ENCODE data around the gene ABCG1.

Gene ABCG1

DNA sequence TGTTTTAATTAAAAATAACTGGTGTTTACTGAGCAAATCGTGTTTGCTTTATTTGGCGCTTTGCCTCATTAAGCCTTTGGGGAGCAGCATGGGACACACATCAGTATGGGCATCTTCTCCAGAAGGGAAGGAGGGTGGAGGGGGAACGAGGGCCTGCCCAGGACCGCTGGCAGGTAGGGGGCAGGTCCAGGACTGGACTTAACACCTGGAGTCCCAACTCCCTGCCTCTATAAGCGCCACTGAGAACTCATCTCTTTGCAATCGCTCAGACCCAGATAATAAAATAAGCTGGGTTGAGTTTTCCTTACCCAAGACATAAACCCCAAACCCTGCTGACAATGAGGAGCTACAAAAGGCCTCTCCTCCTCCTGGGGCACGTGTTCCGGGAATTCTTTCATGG, 15.1 kb downstream of the ABCG1 start:
- DNase-seq: no peak

GRCh38 chr21:42234464-42235241, 15.7 kb downstream of the ABCG1 start:
- peak; percentile 69 for DNase-seq

GRCh38 chr21:42235593-42235992, 16.7 kb downstream of the ABCG1 start:
- no peak for DNase-seq

GRCh38 chr21:42236014-42236413, 17.1 kb downstream of the ABCG1 start:
- no peak for DNase-seq

- DNase-seq: no peak
Measured at GRCh38 chr21:42236693-42237092, 17.8 kb downstream of the ABCG1 start.

DNA sequence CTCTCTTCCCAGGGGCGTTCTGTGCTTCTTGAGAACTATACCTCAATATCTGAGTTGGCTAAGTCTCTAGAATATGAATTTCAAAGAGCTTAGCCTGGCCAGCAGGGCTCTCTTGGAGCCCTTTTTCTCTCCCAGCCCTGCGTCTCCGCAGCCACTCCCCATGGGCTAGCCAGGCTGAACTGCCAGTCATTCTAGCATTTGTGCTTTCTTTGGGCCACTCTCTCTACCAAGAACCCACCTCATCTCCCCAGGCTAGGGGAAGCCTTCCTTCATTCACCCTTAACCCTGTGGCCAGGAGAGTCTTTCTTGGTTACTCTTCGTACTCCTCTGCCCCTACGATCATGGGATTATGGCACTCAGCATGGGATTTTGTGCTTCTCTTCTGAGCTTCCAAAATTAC, 18.2 kb downstream of the ABCG1 start:
- no peak for DNase-seq

DNA sequence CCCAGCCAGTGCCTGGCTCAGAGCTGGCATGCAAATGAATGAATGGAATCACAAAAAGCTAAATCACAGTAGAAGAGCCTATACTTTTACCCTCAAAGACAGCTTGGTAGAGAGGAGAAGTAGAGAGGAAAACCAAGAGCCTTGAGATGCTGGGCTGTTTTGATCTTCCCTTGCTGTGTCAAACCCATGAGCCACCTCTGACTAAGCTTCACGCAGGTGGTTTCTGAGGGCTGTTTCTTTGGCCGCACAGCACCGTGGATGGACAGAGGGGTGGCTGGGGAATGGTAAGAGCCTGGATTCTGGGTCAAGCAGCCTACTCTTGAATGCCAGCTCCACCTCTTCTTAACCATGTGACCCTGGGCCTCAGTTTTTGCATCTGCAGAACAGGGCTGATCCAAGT, 18.6 kb downstream of the ABCG1 start:
- no peak for DNase-seq

- no peak for DNase-seq
Measured at GRCh38 chr21:42238185-42238934, 19.4 kb downstream of the ABCG1 start.

- no peak for DNase-seq
Measured at GRCh38 chr21:42239556-42239955, 20.6 kb downstream of the ABCG1 start.

GRCh38 chr21:42239973-42240372, 21.0 kb downstream of the ABCG1 start:
- no peak for DNase-seq

DNA sequence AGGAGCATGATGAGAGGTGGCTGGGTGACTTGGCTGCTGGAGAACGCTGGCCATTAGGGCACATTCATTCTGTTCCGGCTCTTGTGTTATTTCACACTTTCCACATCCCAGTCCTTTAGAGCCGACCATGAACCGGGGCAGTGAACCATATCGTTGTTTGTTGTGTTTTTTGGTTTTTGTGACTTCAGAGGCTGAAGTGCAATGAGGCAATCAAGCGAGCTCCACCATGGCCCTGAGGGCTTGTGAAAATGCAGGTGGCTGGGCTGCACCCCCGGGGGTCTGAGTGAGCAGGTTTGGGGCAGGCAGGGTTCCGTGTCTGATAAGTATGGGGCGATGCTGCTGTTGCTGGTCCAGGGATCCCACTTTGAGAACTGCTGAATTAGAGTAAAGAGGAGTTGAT, 23.7 kb downstream of the ABCG1 start:
- DNase-seq: no peak

GRCh38 chr21:42243026-42243425, 24.1 kb downstream of the ABCG1 start:
- DNase-seq: no peak

GRCh38 chr21:42245331-42246193, 26.6 kb downstream of the ABCG1 start:
- DNase-seq: no peak

DNA sequence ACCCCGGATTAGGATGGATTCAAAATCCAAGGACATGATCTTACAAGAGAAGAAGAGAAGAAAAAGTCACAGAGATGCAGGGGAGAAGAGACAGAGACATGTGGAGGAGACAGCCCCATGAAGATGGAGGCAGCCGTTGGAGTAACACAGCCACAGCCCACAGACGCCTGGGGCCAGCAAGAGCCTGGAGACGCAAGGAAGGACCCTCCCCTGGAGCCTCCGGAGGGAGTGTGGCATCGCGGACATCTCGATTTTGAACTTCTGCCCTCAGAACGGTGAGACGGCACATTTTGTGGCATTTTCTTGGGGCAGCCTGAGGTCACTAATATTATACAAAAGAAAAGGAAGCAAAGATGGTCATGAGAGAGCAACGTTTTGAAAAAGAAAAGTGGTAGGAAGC, 28.8 kb downstream of the ABCG1 start:
- DNase-seq: no peak

DNA sequence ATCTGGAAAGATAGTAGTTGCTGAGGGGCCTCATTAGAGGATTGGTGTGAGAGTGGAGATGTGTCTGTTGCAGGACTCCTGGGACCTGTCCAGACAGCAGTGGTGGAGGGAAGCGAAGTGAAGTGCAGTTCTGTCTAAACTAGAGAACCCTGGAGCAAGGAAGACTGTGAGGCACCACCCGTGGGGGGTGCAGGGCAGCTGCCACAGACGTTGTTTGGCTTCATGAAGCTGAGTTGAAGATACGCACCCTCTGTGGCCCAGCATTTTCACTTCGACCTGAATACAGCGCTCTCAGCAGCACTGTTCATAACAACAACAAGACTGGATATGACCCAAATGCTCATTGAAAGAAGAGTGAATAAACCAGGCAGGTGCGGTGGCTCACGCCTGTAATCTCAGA, 29.3 kb downstream of the ABCG1 start:
- DNase-seq: no peak

DNA sequence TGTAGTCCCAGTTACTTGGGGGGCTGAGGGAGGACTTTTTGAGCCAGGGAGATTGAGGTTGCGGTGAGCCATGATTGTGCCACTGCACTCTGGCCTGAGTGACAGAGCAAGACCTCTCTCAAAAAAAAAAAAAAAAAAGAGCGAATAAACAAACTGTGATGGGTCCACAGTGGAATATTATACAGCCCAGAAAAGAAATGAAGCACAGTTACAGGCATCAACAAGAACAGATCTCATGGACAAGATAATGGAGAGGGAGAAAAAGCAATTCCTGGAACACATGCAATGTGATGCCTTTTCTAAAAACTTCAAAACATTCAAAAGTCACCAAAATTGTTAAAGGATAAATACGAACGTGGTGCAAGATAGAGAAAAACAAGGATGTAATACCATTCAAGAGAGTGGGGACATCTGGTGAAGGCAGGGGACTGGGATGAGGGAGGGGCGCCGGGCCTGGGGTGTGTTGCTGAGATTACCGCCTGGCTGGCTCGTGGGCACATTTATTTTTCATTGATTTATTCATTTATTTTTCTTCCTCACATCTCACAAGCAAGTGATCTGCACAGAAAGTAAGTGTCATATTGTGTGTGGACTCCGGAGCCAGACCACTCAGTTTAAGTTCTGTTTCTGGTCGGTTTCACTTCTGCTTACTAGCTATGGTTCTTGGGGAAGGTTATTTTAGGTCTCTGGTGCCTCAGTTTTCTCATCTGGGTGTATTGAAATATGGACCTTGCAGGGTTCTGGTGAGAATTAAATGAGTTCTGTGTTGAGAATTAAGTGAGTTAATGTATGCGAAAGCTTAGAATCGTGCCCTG, 30.1 kb downstream of the ABCG1 start:
- no peak for DNase-seq

DNA sequence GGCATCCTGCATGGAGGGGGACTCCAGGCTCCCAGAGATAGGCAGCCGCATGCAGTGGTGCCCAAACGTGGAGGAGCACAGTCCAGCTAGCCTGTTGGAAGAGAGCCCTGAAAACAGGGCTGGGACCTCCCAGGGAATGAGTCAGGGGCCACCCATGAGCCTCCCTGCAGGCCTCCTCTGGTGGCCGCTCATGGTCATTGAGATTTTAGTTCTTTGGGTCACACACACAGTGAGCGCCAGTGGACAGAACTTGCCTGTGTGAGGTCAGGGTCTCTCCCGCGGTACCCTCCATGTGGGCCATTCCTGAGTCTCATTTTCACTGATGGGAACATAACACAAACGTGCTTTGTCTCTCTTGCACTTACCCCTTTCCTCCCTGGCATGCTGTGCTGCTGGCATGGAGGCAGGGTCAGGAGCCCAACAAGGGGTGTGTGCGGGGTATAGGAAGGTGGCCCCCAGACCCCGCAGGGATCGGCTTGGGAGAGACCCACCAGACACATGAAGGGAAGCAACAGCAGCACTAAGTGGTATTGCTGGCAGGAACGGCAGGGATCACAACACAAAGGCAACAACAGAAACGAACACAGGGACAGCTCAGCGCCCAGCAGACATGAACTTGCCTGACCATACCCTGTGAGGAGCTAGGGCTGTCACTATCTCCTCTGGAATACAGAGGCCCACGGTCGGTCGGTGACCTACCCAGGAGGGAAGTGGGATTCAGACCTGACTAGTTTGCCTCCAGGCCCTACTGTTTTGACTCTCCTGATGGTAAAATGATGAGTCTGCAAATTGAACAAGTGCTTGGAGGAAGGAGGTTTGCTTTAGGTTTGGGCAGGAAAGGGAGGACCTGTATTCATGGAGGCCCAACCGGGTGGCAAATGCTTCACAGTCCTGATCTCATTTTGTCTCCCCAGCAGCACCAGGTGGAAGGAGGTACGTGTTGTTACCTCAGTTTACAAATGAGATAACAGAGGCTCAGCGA, 31.8 kb downstream of the ABCG1 start:
- no peak for DNase-seq

GRCh38 chr21:42251654-42252324, 32.8 kb downstream of the ABCG1 start:
- DNase-seq: no peak

GRCh38 chr21:42252325-42252654, 33.4 kb downstream of the ABCG1 start:
- DNase-seq: no peak

GRCh38 chr21:42252778-42253340, 33.9 kb downstream of the ABCG1 start:
- no peak for DNase-seq

DNA sequence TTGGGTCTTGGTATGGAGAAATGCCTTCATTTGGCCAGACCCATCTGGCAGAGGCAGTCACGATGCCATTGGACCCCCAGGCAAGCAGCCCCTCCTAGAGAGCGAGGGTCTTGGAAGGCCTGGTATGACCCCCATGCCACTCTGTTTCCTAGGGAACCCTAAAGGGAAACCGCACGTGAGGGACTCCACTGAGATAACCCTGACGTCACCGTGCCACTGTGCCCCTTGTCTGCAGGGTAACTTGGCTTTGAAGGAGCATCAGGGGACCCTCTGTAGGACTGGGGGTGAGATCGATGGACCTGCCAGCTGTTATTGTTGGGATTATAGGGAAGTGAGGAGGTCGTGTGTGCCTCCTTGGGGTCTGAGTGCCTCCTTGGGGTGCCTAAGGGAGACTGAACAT, 34.5 kb downstream of the ABCG1 start:
- no peak for DNase-seq

Measured in stimulated activated CD4-positive, alpha-beta T cell treated with anti-CD3 and anti-CD28 coated beads, Interleukin-12 subunit alpha, Interleukin-12 subunit beta, amount 100 ng/mL, for 4 hours (primary cell).